Measurements from ENCODE around the gene KAT8. TPM values are rescaled to one million over a fixed set of nuclear protein-coding genes. Genes with fewer than 3 reads are reported as not detected.

KAT8 gene
- total and polyA plus RNA-seq, 2 of the 13 experiments (the other 11 are each of a cell fraction or from before 2014, with no cell fraction given), result 79.0 to 84.2 TPM

DNA sequence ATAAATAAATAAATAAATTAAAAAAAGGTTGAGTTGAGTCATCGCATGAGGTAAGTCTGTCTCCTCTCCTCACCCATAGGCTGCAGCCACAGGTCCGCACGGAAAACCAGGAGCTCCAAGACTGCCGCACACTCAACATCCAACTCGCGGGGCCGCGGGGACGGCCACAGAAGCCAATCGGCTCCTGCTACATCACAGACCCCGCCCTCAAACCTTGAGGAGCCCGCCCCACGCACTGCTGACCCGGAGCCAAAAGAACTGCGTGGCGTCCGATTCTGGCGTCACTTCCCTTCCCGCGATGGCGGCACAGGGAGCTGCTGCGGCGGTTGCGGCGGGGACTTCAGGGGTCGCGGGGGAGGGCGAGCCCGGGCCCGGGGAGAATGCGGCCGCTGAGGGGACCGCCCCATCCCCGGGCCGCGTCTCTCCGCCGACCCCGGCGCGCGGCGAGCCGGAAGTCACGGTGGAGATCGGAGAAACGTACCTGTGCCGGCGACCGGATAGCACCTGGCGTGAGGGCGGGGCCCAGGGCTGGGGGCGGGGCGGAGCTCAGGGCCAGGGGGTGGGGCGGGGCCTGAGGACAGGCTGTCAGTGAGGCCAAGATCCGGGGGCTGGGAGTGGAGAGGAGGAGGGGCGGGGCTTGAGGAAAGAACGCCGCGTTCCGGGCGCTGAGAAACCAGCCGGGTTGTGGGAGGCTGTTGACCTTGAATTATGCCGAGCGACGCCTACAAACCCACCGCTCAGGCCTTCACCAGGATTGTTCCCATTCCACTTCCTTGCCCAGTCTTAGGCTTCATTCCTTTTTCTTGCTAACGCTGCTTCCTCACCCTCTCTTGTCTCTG lies at the start of gene KAT8 (continued):
- TF ChIP-seq ZNF383 (CRISPR knock-in tag; IDR thresholded peaks at IDR 0.05; ENCODE audit: borderline replicate concordance), result no peak
- no peak for TF ChIP-seq PHB2 (IDR thresholded peaks at IDR 0.05; ENCODE audit: partially characterized antibody)
- TF ChIP-seq CENPX (CRISPR knock-in tag; IDR thresholded peaks at IDR 0.05), result no peak
- 0 out of 2 replicates have a peak, but pooled peaks have one; percentile 6 for TF ChIP-seq ZSCAN20 (CRISPR knock-in tag; IDR thresholded peaks at IDR 0.05; ENCODE audit: borderline replicate concordance)
- no peak; the same call in 1 of the 2 replicates for TF ChIP-seq ZNF570 (CRISPR knock-in tag; IDR thresholded peaks at IDR 0.05; ENCODE audit: borderline replicate concordance)
- peak; percentile 15; the same call in 1 of the 2 replicates for TF ChIP-seq ZSCAN22 (CRISPR knock-in tag; IDR thresholded peaks at IDR 0.05)
- no peak for TF ChIP-seq HES4 (CRISPR knock-in tag; IDR thresholded peaks at IDR 0.05; ENCODE audit: borderline replicate concordance)
- 0 out of 2 replicates have a peak, but pooled peaks have one; percentile 60 for TF ChIP-seq ZNF451 (CRISPR knock-in tag; IDR thresholded peaks at IDR 0.05)
- TF ChIP-seq ZNF354B (CRISPR knock-in tag; IDR thresholded peaks at IDR 0.05), result 0 out of 2 replicates have a peak, but pooled peaks have one; percentile 40
- TF ChIP-seq HMG20B (CRISPR knock-in tag; conservative IDR thresholded peaks at IDR 0.05), result 0 out of 2 replicates have a peak, but pooled peaks have one; percentile 11
- TF ChIP-seq ZSCAN31 (CRISPR knock-in tag; IDR thresholded peaks at IDR 0.05; ENCODE audit: low read depth), result peak; percentile 55; the same call in 1 of the 2 replicates
- peak; percentile 97 for TF ChIP-seq KAT8 (CRISPR knock-in tag; IDR thresholded peaks at IDR 0.05)
- TF ChIP-seq ARHGAP35 (CRISPR knock-in tag; IDR thresholded peaks at IDR 0.05; ENCODE audit: borderline replicate concordance), result peak; percentile 92; the same call in 1 of the 2 replicates
- TF ChIP-seq ZBTB38 (CRISPR knock-in tag; IDR thresholded peaks at IDR 0.05), result peak; percentile 42; the same call in 1 of the 2 replicates
- TF ChIP-seq ZBTB1 (CRISPR knock-in tag; IDR thresholded peaks at IDR 0.05; ENCODE audit: borderline replicate concordance), result 0 out of 2 replicates have a peak, but pooled peaks have one; percentile 31
- TF ChIP-seq ZNF556 (CRISPR knock-in tag; IDR thresholded peaks at IDR 0.05; ENCODE audit: borderline replicate concordance), result peak; percentile 68; the same call in 1 of the 2 replicates

Measured in HepG2 (cell line).